AG08395 (cell line): ENCODE measurements around the gene MBNL2.

Experiments
- DNase-seq: peaks from one replicate; pipeline ENCODE4 v3.0.0; 2012; ENCODE audit warnings: mixed read lengths, low spot score

MBNL2 gene

GRCh38 chr13:97254816-97255215 lies 32.7 kb downstream of the MBNL2 start:
- peak; percentile 39 for DNase-seq

DNA sequence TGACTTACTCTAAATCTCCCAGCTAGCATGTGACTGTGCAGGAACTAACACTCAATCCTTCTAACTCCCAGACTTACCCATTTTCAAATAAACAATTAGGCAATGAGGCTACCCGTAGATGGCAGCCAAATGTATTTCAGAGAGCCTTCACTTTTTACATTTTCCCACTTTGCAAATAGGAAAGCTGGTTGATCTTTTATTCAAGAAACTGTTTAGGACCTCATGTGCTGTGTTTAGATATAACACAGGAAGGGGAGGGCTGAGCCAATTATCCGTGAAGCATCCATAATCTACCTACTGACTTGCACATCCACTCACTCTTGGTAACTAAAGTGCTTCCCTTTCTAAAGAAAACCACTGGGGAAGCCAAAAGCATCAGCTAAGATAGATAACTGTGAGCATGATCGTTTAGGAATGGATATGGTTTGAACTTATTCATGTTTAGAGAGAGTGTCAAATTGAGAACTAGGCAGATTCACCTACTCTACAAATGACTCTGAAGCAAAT lies 33.4 kb downstream of the MBNL2 start:
- DNase-seq = no peak

- DNase-seq = peak; percentile 82
These were observed 34.2 kb downstream of the MBNL2 start for GRCh38 chr13:97256343-97256783.

DNA sequence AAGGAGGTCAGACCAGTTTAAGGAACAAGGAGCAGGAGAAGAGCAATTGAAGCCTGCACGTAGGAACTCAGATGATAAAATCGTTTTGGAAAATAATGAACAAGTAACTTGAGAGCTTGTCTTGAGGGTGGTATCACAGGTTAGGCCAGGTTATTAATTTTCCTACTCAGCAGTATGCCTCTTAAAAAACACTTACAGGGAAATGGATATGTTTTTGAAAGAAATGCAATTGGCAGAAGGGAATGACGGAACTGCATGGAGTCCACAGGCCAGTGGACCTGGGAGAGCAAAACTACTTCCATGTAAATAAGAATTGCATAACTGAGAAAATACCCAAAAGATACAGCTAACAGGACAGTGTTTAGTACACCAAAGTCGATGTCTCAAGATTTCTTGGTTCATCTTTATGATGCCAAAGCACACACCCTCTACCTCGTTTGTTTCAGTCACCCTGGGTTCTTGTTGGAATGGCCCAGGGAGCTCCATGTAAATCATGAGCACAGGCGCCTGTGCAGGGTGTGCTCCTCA lies 35.2 kb downstream of the MBNL2 start:
- DNase-seq = no peak

DNA sequence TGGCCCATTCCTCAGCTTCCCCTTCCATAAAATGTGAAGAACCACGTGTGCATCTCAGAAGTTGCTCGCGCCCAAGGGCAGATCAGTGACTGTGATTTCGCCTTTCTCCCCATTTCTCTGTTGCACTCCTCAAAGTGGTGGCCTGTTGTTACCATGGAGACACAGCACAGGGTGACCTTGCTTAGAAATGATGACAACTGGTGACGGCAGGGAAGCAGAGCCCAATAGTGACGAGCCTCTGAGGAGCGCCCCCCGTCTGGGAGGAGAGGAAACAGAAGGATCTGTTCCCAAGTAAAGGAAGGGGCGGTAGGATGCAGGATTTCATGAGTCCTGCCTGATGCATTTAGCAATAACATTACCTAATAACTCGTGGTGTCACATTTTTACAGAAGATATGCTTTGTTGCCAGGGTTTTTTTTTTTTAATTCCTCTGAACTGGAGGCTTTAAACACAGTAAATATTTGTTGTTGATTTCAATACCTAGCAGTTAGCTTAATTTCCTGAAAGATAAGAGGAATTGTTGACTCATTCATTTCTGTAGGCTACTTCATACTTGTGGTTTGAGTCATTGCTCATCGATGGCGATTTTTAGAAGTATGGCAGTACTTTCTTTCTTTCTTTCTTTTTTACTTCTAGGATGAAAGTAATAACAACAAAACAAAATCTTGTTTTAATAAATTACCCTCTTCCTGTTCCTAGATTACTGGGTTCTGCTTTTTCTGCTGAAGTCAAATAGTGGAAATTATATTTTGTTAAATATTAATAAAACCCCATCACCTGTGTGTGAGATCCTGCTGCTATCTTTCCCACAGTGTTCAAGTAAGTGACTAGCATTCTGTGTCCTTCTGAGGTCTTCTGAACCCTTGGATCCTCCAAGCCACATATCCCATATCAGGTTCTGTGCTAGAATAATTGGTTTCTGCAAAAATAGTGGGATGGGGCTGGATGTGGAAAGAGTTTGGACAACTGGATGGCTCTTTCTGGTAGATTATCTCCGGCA lies 36.0 kb downstream of the MBNL2 start:
- DNase-seq = peak; percentile 78

- peak; percentile 51 for DNase-seq
These were observed 36.7 kb downstream of the MBNL2 start for GRCh38 chr13:97258801-97259200.

- DNase-seq = no peak
These were observed 37.3 kb downstream of the MBNL2 start for GRCh38 chr13:97259410-97259797.

- no peak for DNase-seq
These were observed 37.9 kb downstream of the MBNL2 start for GRCh38 chr13:97259798-97260714.

- no peak for DNase-seq
These were observed 39.3 kb downstream of the MBNL2 start for GRCh38 chr13:97261254-97262005.

DNA sequence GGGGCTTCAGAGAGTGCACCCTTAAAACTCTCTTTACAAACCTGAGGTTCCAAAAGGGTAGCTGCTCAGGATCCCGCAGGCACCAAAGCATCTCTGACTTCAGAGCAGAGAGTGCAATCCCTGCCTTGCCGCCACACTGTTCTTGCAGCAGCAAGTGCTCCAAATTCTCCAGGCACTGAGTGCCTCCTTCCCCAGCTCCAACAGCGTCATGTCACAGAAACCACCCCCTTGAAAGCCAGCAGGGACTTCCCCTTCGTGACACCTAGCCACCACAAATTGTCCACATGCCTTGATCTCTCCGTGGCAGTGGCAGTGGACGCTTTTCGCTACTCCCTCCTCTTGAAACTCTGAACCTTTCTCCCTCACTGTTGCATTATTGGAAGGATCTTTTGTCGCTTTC lies 39.9 kb downstream of the MBNL2 start:
- DNase-seq = no peak

GRCh38 chr13:97263160-97263559 lies 41.0 kb downstream of the MBNL2 start:
- DNase-seq = no peak

DNA sequence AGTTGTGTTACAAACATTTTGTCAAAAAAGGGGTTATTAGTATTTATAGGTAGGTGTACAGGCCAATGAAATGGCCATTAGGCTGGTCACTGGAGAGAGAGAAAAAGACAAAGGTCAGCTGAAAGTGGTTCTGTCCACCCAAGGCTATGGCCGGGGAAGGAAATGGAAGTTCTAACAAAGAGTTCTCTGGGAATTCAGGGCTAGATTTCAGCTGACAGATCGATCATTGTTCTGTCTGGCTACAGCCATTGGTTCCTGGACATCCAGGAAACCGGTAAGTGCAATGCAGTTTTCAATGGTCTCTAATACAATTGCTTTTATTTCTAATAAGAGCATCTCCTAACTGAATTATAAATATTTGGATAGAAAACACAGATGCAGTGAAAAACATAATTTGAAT lies 42.5 kb downstream of the MBNL2 start:
- no peak for DNase-seq

DNA sequence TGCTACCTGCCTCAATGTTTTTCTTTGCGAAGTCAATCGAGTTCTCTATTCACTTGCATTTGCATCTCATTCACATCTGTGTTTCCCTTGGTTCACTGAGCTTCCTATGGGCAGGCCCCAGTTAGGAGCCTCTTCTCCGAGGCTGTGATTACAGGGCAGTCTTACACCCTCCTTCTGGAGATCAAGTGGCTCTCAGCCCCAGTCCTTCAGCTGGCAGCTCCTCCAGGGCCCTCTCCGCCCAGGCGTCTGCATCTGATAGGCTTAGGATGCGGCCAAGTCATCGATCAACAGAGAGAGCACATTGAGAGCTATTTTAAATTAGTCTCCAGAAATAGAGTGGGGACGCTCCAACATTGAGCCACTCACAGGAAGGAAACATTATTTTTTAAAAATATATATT lies 44.2 kb downstream of the MBNL2 start:
- DNase-seq = no peak

GRCh38 chr13:97266772-97267417 lies 44.8 kb downstream of the MBNL2 start:
- DNase-seq = no peak

DNA sequence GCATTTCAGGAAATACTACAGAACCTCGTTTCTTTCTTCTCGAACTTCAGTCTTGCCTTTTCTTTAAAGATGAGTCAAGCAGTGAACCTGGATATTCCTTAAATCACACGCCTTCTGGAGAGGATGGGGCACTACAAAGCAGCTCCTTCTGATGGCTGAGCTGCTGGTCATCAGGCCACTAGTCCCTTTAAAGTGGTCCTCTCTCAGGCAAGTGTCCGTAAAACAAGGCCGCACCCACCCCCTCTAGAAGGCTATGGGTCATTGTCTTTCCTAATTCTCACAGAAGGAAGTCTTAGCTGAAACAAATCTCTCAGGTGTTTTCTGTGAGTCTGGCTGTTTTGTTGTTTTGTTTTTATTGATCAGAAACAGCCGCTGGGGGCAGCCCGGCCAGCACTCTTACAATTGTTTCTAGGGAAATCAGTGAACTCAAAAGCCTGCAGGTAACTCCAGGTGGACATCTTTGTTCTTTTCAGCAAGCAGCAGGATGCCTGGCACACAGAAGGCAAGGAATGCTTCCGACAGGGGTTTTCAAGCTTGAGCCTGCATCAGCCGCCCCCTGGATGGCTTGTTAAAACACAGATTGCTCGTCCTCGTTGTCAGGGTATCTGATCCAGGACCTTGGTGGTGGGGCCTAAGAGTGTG lies 45.4 kb downstream of the MBNL2 start:
- DNase-seq = no peak

DNA sequence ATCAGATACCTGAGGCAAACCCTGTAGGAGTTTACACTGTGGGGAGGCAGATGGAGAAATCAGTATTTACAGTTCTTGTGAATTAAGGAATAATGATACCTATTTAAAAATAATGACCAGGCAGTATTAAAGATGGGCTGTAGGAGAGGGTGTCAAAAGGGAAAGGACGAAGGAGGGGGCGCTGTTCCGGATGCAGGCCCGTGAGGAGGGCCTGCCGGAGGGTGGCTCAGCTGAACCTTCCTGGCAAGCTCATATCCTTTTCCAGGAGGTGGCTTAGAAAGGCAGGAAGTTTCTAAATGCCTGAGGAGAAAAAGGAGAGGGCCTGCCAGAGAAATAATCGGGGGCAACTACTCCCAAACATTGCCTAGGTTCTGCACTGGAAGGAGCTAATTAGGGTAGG lies 46.6 kb downstream of the MBNL2 start:
- DNase-seq = no peak

- no peak for DNase-seq
These were observed 47.5 kb downstream of the MBNL2 start for GRCh38 chr13:97269603-97270002.

- no peak for DNase-seq
These were observed 50.4 kb downstream of the MBNL2 start for GRCh38 chr13:97272526-97272925.

DNA sequence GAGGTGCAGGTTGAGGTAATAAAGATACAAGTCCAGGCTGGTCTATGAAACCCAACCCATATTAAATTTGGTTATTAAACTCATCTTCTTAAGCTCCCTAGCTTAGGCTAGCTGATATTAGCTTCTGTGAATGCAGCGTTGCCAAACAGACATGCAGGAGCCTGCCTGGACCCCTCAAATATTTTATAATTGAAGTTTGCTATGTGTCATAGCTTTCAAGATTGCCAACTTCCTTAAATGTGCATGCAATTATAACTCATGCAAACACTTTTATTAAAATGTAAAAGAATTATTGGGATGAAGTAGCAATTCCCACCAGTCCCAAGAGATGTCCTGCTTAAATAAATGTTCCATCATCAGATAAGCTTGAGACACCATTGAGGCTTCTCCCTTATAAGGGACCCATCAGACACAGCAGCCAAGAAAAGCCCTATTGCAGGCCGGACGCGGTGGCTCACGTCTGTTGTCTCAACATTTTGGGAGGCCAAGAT lies 51.3 kb downstream of the MBNL2 start:
- no peak for DNase-seq
